HL-60 (cell line): ENCODE measurements around the gene CEP164.

Experiments
- CTCF ChIP-seq: IDR thresholded peaks from one replicate; pipeline ENCODE4 v1.5.1; 2011; ENCODE audit warnings: low read length, control low read depth, inconsistent platforms; ENCODE audit not compliant: insufficient read depth
- GABPA ChIP-seq: IDR thresholded peaks from 2 replicates; pipeline ENCODE4 v1.6.1; 2012; ENCODE audit warnings: low read depth
- SPI1 ChIP-seq: IDR thresholded peaks from 2 replicates; pipeline ENCODE4 v1.6.1; 2012; ENCODE audit warnings: low read depth, mild to moderate bottlenecking, borderline replicate concordance
- TF ChIP-seq, protein P1 (sequence below): IDR thresholded peaks from 2 replicates; pipeline ENCODE4 v1.6.1; 2012; ENCODE audit warnings: low read depth; ENCODE audit not compliant: insufficient replicate concordance

GRCh38 chr11:117385906-117386305 is 58.3 kb downstream of the CEP164 start:
- TF ChIP-seq SPI1 (no peak), CTCF (no peak), GABPA (no peak)
- TF ChIP-seq, protein P1, sequence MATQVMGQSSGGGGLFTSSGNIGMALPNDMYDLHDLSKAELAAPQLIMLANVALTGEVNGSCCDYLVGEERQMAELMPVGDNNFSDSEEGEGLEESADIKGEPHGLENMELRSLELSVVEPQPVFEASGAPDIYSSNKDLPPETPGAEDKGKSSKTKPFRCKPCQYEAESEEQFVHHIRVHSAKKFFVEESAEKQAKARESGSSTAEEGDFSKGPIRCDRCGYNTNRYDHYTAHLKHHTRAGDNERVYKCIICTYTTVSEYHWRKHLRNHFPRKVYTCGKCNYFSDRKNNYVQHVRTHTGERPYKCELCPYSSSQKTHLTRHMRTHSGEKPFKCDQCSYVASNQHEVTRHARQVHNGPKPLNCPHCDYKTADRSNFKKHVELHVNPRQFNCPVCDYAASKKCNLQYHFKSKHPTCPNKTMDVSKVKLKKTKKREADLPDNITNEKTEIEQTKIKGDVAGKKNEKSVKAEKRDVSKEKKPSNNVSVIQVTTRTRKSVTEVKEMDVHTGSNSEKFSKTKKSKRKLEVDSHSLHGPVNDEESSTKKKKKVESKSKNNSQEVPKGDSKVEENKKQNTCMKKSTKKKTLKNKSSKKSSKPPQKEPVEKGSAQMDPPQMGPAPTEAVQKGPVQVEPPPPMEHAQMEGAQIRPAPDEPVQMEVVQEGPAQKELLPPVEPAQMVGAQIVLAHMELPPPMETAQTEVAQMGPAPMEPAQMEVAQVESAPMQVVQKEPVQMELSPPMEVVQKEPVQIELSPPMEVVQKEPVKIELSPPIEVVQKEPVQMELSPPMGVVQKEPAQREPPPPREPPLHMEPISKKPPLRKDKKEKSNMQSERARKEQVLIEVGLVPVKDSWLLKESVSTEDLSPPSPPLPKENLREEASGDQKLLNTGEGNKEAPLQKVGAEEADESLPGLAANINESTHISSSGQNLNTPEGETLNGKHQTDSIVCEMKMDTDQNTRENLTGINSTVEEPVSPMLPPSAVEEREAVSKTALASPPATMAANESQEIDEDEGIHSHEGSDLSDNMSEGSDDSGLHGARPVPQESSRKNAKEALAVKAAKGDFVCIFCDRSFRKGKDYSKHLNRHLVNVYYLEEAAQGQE, result no peak
